Keratinocyte (primary cell): ENCODE data around the gene MAPK1IP1L.

Experiments
- CTCF ChIP-seq, 3 experiments: IDR thresholded peaks in 1 of 3; conservative IDR thresholded peaks in 1 of 3; optimal IDR thresholded peaks in 1 of 3; 2 replicates in 2 of 3; 3 replicates in 1 of 3; pipeline versions ENCODE3 to v1.5.1; 2011; ENCODE audit warnings: low read length in 3 of 3, mild to moderate bottlenecking in 3 of 3, moderate library complexity in 2 of 3, control low read depth in 1 of 3, inconsistent platforms in 1 of 3; ENCODE audit not compliant: insufficient read depth in 2 of 3; ENCODE audit errors: extremely low read depth in 1 of 3
- EZH2 ChIP-seq: IDR thresholded peaks from one replicate; pipeline ENCODE4 v1.6.1; 2012; ENCODE audit warnings: inconsistent platforms, mild to moderate bottlenecking, low read length, moderate library complexity

- TF ChIP-seq CTCF (optimal IDR thresholded peaks at IDR 0.05 in 1 of 3, IDR thresholded peaks at IDR 0.05 in 1 of 3, conservative IDR thresholded peaks at IDR 0.05 in 1 of 3; ENCODE audit: extremely low read depth in 1 of 3, insufficient read depth in 2 of 3, low read length in 3 of 3), result no peak
- TF ChIP-seq EZH2, result no peak
Observed at GRCh38 chr14:55099756-55100155, 48.3 kb downstream of the MAPK1IP1L start.
